NCI-H2081 (cell line): ENCODE data around the gene UMAD1.
A peak's percentile ranks its signal among the peaks of the same experiment; 100 is the strongest.

ENCODE experiments used
- DNase-seq, 2 experiments: peaks; one replicate each; lab custom pipeline; 2025; lab: John Stamatoyannopoulos, UW

The UMAD1 gene

GRCh38 chr7:7921830-7922229 lies 281.3 kb downstream of the UMAD1 start:
- DNase-seq = no peak

GRCh38 chr7:7922684-7923385 lies 282.3 kb downstream of the UMAD1 start:
- peak; percentile 10 to 42 for DNase-seq

GRCh38 chr7:7923818-7924217 lies 283.3 kb downstream of the UMAD1 start:
- no peak for DNase-seq

GRCh38 chr7:7924303-7924702 lies 283.8 kb downstream of the UMAD1 start:
- DNase-seq = no peak
